Lung (tissue), 12 donors: ENCODE data around the gene ECE1. TPM values are rescaled to one million over a fixed set of nuclear protein-coding genes. Genes with fewer than 3 reads are reported as not detected.
A peak's percentile ranks its signal among the peaks of the same experiment; 100 is the strongest.

Source experiments
- ATAC-seq: fragments of 200-7000 bp; cut with Tn5 transposase; one replicate; pipeline ENCODE4 v1.9.1; 2020; ENCODE audit warnings: moderate number of reproducible peaks; ENCODE audit not compliant: insufficient read depth, low FRiP score
- DNase-seq, 3 donors: peaks; one replicate each; pipeline ENCODE4 v3.0.0-alpha.2; 2013 to 2017
- H3K27ac ChIP-seq, 2 donors: one replicate each; pipeline ENCODE4 v1.5.1; 2013; ENCODE audit warnings: mild to moderate bottlenecking in 2 of 2, moderate library complexity in 2 of 2, control low read depth in 1 of 2, inconsistent platforms in 1 of 2, low read depth in 1 of 2, low read length in 1 of 2
- H3K27me3 ChIP-seq, 3 donors: one replicate each; pipeline ENCODE4 v1.5.1; 2013; ENCODE audit warnings: low read length in 2 of 3; ENCODE audit not compliant: control insufficient read depth in 3 of 3, insufficient read depth in 3 of 3
- H3K36me3 ChIP-seq, 4 donors: one replicate each; pipeline ENCODE4 v1.5.1; 2013; ENCODE audit warnings: low read length in 4 of 4, mild to moderate bottlenecking in 1 of 4, moderate library complexity in 1 of 4; ENCODE audit not compliant: control insufficient read depth in 4 of 4, insufficient read depth in 4 of 4
- H3K4me1 ChIP-seq, 5 donors: one replicate each; pipeline ENCODE4 v1.5.1; 2013; ENCODE audit warnings: low read length in 5 of 5, mild to moderate bottlenecking in 2 of 5, moderate library complexity in 1 of 5; ENCODE audit not compliant: control insufficient read depth in 5 of 5, insufficient read depth in 5 of 5
- H3K4me3 ChIP-seq: one replicate; pipeline ENCODE4 v1.5.1; 2013; ENCODE audit warnings: mild to moderate bottlenecking, control low read depth, moderate library complexity
- H3K9ac ChIP-seq, 2 donors: one replicate each; pipeline ENCODE4 v1.5.1; 2013; ENCODE audit warnings: low read length in 2 of 2, control low read depth in 1 of 2; ENCODE audit not compliant: insufficient read depth in 1 of 2
- H3K9me3 ChIP-seq, 4 donors: one replicate each; pipeline ENCODE4 v1.5.1; 2013; ENCODE audit warnings: low read length in 3 of 4, mild to moderate bottlenecking in 1 of 4, moderate library complexity in 1 of 4; ENCODE audit not compliant: control insufficient read depth in 4 of 4, insufficient read depth in 3 of 4
- WGBS, 2 donors: extraction: QIAGEN DNeasy Blood & Tissue Kit; methylation state at CpG; one replicate each; pipeline ENCODE4 v1.1.7; 2013; 5-methylcytosine and 5-hydroxymethylcytosine counted together
- polyA plus RNA-seq, 2 donors: library from polyadenylated mRNA; stranded (reverse); fragments of 200-250 nt; gene quantifications; one replicate each; pipeline ENCODE4 v1.2.1, GENCODE V29; 2013
- total RNA-seq, 2 donors: library from RNA; depleted of rRNA in 1 of 2; stranded (reverse); fragments of >200 nt in 1 of 2; gene quantifications; one replicate each; pipeline ENCODE4 v1.2.1, GENCODE V29; 2014 to 2021
- TF ChIP-seq, protein P1 (sequence below): IDR thresholded peaks from 2 replicates; pipeline ENCODE4 v1.5.1; 2012; ENCODE audit warnings: mild to moderate bottlenecking; ENCODE audit errors: control extremely low read depth, extremely low read depth
- donor health status: control.
- donor health status: control.
- donor health status: Bipolar disorder and iron deficiency.
- donor health status: healthy.
- donor health status: DM: yes; HTN: yes; CAD: no.

The ECE1 gene
- total and polyA plus RNA-seq, 4 donors: 55.7 to 129 (median 105) TPM

DNA sequence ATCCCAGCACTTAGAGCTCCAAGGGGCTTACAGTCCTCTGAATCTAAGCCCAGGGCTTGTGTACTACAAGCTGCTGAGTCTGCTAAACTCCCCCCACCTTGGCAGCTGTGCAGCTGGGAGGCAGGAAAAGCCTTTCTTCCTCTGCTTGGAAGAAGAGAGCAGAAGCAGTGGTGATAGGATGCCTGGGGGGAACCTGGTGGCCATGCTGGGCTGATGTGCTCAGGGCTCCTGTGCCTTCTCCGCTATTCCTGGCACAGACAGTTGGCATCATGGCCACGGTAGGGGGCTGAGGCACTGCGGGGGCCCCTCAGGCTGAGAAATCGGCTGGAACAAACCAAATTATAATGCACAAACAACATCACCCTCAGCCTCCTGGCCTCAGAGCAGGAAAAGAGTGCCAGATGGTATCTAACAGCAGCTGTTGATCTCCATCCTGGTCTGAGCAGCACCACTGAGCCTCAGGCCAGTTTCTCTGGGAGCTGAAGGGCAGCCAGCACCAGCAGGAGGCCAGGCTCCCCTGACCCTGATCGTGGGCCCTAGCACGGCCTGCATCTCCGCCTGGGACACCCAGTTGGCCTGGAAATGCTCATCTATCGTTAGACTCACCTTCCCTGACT is 35.8 kb downstream of the ECE1 start:
- no peak overlapping the region for H3K4me3 ChIP-seq
- DNase-seq (peak; percentile 85 to 97 (median 92)), ATAC-seq (no peak)
- H3K27ac ChIP-seq: peak overlapping the region in 1 of 2 donors; percentile 34
- peaks cover 0 to 45% (median 17%) of the 10 kb centered on the region in 4 donors for H3K36me3 ChIP-seq
- no peaks in the 10 kb centered on the region for H3K27me3 ChIP-seq
- TF ChIP-seq, protein P1, sequence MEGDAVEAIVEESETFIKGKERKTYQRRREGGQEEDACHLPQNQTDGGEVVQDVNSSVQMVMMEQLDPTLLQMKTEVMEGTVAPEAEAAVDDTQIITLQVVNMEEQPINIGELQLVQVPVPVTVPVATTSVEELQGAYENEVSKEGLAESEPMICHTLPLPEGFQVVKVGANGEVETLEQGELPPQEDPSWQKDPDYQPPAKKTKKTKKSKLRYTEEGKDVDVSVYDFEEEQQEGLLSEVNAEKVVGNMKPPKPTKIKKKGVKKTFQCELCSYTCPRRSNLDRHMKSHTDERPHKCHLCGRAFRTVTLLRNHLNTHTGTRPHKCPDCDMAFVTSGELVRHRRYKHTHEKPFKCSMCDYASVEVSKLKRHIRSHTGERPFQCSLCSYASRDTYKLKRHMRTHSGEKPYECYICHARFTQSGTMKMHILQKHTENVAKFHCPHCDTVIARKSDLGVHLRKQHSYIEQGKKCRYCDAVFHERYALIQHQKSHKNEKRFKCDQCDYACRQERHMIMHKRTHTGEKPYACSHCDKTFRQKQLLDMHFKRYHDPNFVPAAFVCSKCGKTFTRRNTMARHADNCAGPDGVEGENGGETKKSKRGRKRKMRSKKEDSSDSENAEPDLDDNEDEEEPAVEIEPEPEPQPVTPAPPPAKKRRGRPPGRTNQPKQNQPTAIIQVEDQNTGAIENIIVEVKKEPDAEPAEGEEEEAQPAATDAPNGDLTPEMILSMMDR: no peak
- no peak overlapping the region for H3K9ac ChIP-seq
- 65 to 68% methylated on average over 8 of the region's 8 CpGs for WGBS, 2 donors
- peaks cover 0 to 20% (median 7%) of the 10 kb centered on the region in 5 donors for H3K4me1 ChIP-seq
- no peaks in the 10 kb centered on the region for H3K9me3 ChIP-seq

DNA sequence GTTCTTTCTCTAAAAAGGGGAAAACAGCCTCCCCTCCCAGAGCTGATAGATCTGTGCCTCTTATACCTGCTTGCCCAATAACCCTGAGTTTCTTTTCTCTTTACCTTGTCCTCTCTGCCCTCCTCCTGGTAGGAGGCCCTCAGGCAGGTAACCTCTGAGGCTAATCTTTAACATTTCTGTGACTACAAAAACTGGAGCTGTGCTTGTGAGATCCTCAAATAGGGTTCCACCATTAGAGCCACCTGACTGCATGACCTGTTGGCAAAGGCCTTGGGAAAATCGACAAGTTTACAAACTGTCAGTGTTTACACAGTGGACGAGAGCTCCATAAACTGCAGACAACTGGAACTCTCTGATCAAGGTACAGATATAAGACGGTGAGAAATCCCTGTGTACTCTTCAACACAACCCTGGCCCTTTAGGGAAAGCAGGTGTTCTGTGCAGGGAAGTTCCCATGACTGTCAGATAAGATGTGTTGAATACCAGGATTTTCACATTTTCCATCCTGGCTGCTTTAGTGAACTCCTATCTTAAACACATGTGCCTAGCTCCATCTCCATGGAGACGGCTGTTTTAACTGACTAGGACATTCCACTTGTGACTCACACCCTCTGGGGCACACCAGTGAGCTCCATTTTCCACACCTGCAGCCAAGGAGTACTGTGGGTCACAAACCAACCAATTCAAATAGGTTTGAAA is 38.3 kb downstream of the ECE1 start:
- peaks cover 0 to 41% (median 10%) of the 10 kb centered on the region in 4 donors for H3K36me3 ChIP-seq
- no peaks in the 10 kb centered on the region for H3K9me3 ChIP-seq
- H3K4me1 ChIP-seq: peaks cover 0 to 20% (median 7%) of the 10 kb centered on the region in 5 donors
- no peaks in the 10 kb centered on the region for H3K27me3 ChIP-seq
- peak overlapping the region; percentile 27 to 56 for H3K27ac ChIP-seq
- H3K9ac ChIP-seq: no peak overlapping the region
- TF ChIP-seq, protein P1: no peak
- ATAC-seq: peak; percentile 6
- H3K4me3 ChIP-seq: no peak overlapping the region
- DNase-seq: no peak
- WGBS, 2 donors: 51 to 79% methylated on average over 4 of the region's 4 CpGs

DNA sequence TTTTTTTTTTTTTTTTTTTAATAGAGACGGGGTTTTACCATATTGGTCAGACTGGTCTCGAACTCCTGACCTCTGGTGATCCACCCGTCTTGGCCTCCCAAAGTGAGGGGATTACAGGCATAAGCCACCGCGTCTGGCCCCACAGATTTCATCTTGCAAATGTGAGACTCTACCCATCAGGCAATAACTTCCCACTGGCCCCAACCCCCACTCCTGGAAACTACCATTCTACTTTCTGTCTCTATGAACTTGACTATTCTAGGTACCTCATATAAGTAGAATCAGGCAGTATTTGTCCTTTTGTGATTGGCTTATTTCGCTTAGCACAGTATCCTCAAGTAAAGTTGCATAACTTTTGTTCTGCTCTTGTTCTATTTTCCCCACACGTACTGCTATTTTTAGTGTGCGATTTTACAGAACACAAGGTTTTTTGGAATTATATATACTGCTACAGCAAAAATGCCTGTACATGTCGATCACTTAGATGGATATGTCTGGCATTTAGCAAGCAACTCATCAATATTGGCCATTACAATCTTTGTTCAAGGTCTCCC is 40.2 kb downstream of the ECE1 start:
- H3K4me3 ChIP-seq: no peak overlapping the region
- H3K27ac ChIP-seq: no peak overlapping the region
- H3K27me3 ChIP-seq: no peaks in the 10 kb centered on the region
- H3K36me3 ChIP-seq: peaks cover under 1 to 36% (median 8%) of the 10 kb centered on the region in 4 donors
- no peaks in the 10 kb centered on the region for H3K9me3 ChIP-seq
- 96% methylated on average over 8 to 9 of the region's 9 CpGs for WGBS, 2 donors
- H3K9ac ChIP-seq: no peak overlapping the region
- peaks cover 0 to 13% (median 5%) of the 10 kb centered on the region in 5 donors for H3K4me1 ChIP-seq
- ATAC-seq (no peak), DNase-seq (no peak)
- TF ChIP-seq, protein P1: no peak
